Left forelimb (tissue), 1 donor: Measurements from ENCODE around the gene CDH9.

ENCODE experiments used
- DNase-seq: peaks from one replicate; pipeline ENCODE4 v3.0.0-alpha.2; 2018; ENCODE audit warnings: low spot score

Gene CDH9

GRCh38 chr5:27038476-27038875, at the start of gene CDH9:
TSS of gene CDH9 (minus strand) at chr5:27038586. CDS start at chr5:26988333, 50,253 bp downstream.
- DNase-seq: no peak

- DNase-seq: no peak
Measured at GRCh38 chr5:27087747-27088146, 49.4 kb upstream of the CDH9 start.

- DNase-seq: no peak
Measured at GRCh38 chr5:27083449-27084415, 45.3 kb upstream of the CDH9 start.

- no peak for DNase-seq
Measured at GRCh38 chr5:27080147-27080546, 41.8 kb upstream of the CDH9 start.

GRCh38 chr5:27062451-27062850, 24.1 kb upstream of the CDH9 start:
- DNase-seq: no peak

- DNase-seq: no peak
Measured at GRCh38 chr5:27048510-27048909, 10.1 kb upstream of the CDH9 start.

GRCh38 chr5:27041372-27041771, 3.0 kb upstream of the CDH9 start:
- no peak for DNase-seq

GRCh38 chr5:27034565-27034964, 3.8 kb downstream of the CDH9 start:
- no peak for DNase-seq

GRCh38 chr5:27026801-27027200, 11.6 kb downstream of the CDH9 start:
- no peak for DNase-seq

GRCh38 chr5:27026063-27026462, 12.3 kb downstream of the CDH9 start:
- no peak for DNase-seq

- no peak for DNase-seq
Measured at GRCh38 chr5:27021471-27021870, 16.9 kb downstream of the CDH9 start.

GRCh38 chr5:27020973-27021372, 17.4 kb downstream of the CDH9 start:
- DNase-seq: no peak

GRCh38 chr5:27015758-27016157, 22.6 kb downstream of the CDH9 start:
- no peak for DNase-seq

GRCh38 chr5:27011274-27011673, 27.1 kb downstream of the CDH9 start:
- DNase-seq: no peak

GRCh38 chr5:27010646-27011045, 27.7 kb downstream of the CDH9 start:
- DNase-seq: no peak

- no peak for DNase-seq
Measured at GRCh38 chr5:27009540-27009915, 28.9 kb downstream of the CDH9 start.

- no peak for DNase-seq
Measured at GRCh38 chr5:27008604-27009539, 29.5 kb downstream of the CDH9 start.

- no peak for DNase-seq
Measured at GRCh38 chr5:27007121-27007520, 31.3 kb downstream of the CDH9 start.

- no peak for DNase-seq
Measured at GRCh38 chr5:26986985-26987384, 51.4 kb downstream of the CDH9 start.

GRCh38 chr5:26981750-26982149, 56.6 kb downstream of the CDH9 start:
- DNase-seq: no peak

- no peak for DNase-seq
Measured at GRCh38 chr5:26959290-26959689, 79.1 kb downstream of the CDH9 start.

- DNase-seq: no peak
Measured at GRCh38 chr5:26955161-26955560, 83.2 kb downstream of the CDH9 start.

GRCh38 chr5:26948921-26949320, 89.5 kb downstream of the CDH9 start:
- no peak for DNase-seq
